Activated naive CD8-positive, alpha-beta T cell (primary cell): ENCODE measurements around the gene KLHL18.

Experiments
- H3K27ac Mint-ChIP-seq: one replicate; pipeline ENCODE4 v1.8.0; 2021; ENCODE audit warnings: mixed read lengths
- H3K27me3 Mint-ChIP-seq: one replicate; pipeline ENCODE4 v1.8.0; 2021; ENCODE audit warnings: mixed read lengths
- H3K36me3 Mint-ChIP-seq: one replicate; pipeline ENCODE4 v1.8.0; 2021; ENCODE audit warnings: mixed read lengths
- H3K4me1 Mint-ChIP-seq: one replicate; pipeline ENCODE4 v1.8.0; 2021; ENCODE audit warnings: low read depth, mixed read lengths
- H3K4me3 Mint-ChIP-seq: one replicate; pipeline ENCODE4 v1.8.0; 2021; ENCODE audit warnings: mild to moderate bottlenecking, mixed read lengths
- H3K9me3 Mint-ChIP-seq: one replicate; pipeline ENCODE4 v1.8.0; 2021; ENCODE audit warnings: low read depth, mixed read lengths

The KLHL18 gene

DNA sequence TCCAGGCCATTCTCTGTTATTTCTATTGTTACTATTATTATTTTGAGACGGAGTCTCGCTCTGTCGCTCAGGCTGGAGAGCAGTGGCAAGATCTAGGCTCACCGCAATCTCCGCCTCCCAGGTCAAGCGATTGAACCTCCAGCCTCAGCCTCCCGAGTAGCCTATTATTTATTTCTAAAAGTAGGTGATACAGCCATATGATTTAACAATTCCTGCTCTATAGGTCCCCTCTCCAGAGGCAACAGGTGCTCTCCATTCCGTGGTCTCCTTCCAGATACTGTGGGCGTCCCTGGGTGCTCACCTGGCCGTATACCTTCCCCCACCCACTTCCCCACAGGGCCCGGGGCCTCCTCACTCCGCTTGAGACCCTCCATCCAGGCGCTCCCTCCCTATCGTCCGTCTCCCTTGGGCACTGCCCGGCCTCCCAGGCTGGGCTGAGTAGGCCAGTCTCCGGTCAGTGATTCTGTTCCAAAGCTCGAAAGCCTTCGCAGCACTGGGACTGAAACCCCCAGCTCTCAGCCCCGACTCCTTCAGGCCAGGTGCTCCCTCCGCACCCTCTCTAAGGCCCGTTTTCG is 97.4 kb downstream of the KLHL18 start:
- H3K36me3 Mint-ChIP-seq: peaks cover 7% of the 10 kb centered on the region
- peak overlapping the region; percentile 100 for H3K4me3 Mint-ChIP-seq
- no peaks in the 10 kb centered on the region for H3K27me3 Mint-ChIP-seq
- H3K4me1 Mint-ChIP-seq: peaks cover 43% of the 10 kb centered on the region
- H3K27ac Mint-ChIP-seq: peak overlapping the region; percentile 100
- no peaks in the 10 kb centered on the region for H3K9me3 Mint-ChIP-seq

DNA sequence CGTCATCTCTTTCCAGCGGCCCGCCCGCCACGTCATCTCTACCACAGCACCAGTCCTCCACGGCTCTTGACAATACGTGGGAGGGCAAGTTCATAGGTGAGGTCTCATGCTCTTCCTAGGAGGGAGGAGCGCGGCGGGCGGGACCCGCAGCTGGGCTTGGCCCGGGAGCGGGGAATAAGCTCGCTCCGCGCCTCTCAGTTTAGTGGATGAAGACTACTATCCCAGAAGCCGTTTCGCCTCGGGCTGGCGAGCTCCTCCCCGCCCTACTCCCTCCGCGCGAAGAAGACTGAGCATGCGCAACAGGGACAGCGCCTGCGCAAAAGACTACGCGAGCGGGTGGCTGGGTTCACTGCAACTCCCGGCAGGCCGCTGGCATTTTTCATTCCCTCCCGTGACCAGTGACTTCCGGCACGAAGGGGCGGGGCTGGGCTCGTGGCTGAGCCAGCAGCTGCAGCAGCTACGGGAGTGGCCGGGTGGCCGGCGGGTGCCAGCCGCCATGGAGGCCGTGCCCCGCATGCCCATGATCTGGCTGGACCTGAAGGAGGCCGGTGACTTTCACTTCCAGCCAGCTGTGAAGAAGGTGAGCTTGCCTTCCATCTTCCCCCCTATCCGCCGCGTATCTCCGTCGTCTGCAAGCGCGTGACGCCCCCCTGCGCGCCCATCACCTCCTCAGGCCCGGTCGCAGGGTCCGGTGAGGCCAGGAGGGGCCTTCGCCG is 98.0 kb downstream of the KLHL18 start, which contains the start of gene PTPN23:
TSS of gene PTPN23 (plus strand) at position 421 of the 716 bp plus-strand sequence. CDS start at position 497, 76 bp downstream.
- no peaks in the 10 kb centered on the region for H3K27me3 Mint-ChIP-seq
- peak within 1 kb of the TSS; percentile 100 for H3K27ac Mint-ChIP-seq
- no peaks in the 10 kb centered on the region for H3K9me3 Mint-ChIP-seq
- H3K4me3 Mint-ChIP-seq: peak within 1 kb of the TSS; percentile 100
- peaks cover 46% of the 10 kb centered on the region for H3K4me1 Mint-ChIP-seq
- peaks cover 7% of the 10 kb centered on the region for H3K36me3 Mint-ChIP-seq

DNA sequence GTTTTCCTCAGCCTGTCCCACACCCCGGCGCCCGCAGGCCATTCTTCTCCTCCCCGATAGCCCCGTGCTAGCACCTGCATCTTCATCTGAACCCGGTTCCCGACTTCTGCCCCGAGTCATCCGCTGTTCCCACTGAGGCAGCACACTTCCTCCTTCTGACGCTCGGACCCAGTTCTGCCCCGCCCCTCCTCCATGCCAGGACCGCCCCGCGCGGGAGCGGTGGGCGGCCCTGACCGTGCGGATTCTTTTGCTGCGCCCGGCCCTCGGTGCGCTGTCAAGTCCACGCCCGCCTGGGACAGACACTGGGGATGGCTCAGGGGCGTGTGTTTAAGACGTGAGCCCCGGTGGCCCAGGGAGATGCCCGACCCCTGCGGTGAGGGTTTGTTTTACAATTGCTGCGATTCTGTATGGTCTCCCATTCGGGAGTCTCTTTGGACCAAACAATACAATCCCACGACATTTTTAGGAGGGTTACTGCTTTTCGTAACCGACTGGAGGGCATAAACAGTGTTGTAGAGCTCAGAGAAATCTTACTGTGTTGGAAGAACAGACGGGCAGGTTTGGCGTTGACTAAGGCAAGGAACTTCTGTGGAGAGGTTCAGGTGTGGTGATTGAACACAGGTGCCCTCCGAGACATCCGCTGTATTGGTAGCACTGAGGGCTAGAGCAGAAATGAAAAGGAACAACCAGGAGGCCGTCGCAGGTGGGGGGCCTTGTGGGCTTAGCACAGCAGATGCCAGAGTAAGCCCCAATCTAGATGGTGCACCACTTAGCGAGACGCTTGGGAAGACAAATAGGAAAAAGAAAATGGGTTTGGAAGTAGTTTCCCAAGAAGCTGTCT is 98.8 kb downstream of the KLHL18 start:
- peaks cover 52% of the 10 kb centered on the region for H3K4me1 Mint-ChIP-seq
- no peaks in the 10 kb centered on the region for H3K27me3 Mint-ChIP-seq
- peaks cover 7% of the 10 kb centered on the region for H3K36me3 Mint-ChIP-seq
- peak overlapping the region; percentile 100 for H3K4me3 Mint-ChIP-seq
- peak overlapping the region; percentile 100 for H3K27ac Mint-ChIP-seq
- no peaks in the 10 kb centered on the region for H3K9me3 Mint-ChIP-seq

DNA sequence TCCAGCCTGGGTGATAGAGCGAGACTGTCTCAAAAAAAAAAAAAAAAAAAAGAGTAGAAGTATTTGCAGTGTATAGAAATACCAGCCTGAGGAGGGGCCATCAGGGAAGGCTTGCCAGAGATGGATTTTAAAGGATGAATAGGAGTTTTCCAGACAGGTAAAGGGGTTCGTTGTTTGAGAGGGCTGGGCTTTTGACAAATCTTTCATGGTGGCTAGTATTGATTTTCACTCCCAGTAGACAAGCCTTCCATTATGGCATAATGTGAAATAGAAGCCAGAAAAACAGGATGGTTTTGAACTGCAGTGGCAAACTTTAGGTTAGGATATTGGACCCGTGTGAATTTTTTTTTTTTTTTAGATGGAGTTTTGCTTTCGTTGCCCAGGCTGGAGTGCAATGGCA is 101.7 kb downstream of the KLHL18 start:
- H3K4me3 Mint-ChIP-seq: no peak overlapping the region
- H3K27me3 Mint-ChIP-seq: no peaks in the 10 kb centered on the region
- peaks cover 52% of the 10 kb centered on the region for H3K4me1 Mint-ChIP-seq
- no peaks in the 10 kb centered on the region for H3K9me3 Mint-ChIP-seq
- peaks cover 7% of the 10 kb centered on the region for H3K36me3 Mint-ChIP-seq
- no peak overlapping the region for H3K27ac Mint-ChIP-seq

DNA sequence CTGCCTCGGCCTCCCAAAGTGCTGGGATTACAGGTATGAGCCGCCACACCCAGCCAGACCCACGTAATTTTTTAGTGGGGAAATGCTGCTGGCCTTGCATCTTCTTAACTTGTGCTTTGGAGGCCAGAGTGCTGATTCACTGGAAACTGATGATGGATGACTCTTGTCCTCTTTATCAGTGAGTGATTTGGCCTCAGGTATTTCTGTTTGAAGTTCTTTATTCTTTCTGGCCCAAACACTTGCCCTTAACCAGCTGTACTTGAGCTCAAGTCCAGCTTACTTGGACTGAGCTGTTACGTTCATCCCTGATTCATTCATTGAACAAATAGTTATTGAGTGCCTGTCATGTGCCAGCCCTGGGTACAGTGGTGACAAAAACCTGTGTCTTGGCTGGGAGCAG is 102.3 kb downstream of the KLHL18 start:
- no peak overlapping the region for H3K4me3 Mint-ChIP-seq
- H3K27me3 Mint-ChIP-seq: no peaks in the 10 kb centered on the region
- peaks cover 46% of the 10 kb centered on the region for H3K4me1 Mint-ChIP-seq
- H3K9me3 Mint-ChIP-seq: no peaks in the 10 kb centered on the region
- H3K36me3 Mint-ChIP-seq: peaks cover 7% of the 10 kb centered on the region
- no peak overlapping the region for H3K27ac Mint-ChIP-seq

DNA sequence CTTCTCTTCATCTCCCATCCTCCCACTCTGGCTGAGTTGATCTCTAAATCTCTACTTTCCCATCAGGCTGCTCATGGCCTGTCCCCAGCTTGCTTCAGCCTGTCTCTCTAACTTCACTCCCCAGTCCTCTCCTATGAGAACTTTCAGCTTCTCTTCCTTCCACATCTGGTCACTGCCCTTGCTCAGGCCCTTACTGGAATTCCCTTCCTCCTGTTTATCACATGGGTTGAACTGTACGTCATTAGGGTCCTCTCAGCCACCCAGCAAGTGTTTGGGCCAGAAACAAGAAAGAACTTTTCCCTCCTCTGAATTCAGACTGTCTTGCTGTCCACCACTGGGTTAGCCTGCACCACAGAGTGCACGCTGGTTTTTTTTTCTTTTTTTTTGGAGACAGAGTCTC is 103.1 kb downstream of the KLHL18 start:
- H3K36me3 Mint-ChIP-seq: peaks cover 5% of the 10 kb centered on the region
- peak overlapping the region; percentile 13 for H3K27ac Mint-ChIP-seq
- peaks cover 41% of the 10 kb centered on the region for H3K4me1 Mint-ChIP-seq
- H3K9me3 Mint-ChIP-seq: no peaks in the 10 kb centered on the region
- no peak overlapping the region for H3K4me3 Mint-ChIP-seq
- H3K27me3 Mint-ChIP-seq: no peaks in the 10 kb centered on the region

DNA sequence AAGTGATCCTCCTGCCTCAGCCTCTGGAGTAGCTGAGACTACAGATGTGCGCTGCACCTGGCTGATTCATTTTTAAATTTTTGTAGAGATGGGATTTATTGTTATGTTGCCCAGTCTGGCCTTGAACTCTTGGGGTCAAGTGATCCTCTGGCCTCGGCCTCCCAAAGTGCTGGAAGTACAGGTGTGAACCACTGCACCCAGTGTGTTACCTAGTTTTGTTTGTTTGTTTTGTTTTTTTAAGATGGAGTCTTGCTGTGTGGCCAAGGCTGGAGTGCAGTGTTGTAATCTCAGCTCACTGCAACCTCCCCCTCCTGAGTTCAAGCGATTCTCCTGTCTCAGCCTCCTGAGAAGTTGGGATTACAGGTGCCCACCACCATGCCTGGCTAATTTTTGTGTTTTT is 110.2 kb downstream of the KLHL18 start:
- Mint-ChIP-seq H3K4me3 (no peak overlapping the region), H3K27me3 (no peaks in the 10 kb centered on the region), H3K36me3 (no peaks in the 10 kb centered on the region), H3K9me3 (no peaks in the 10 kb centered on the region), H3K4me1 (peaks cover 40% of the 10 kb centered on the region), H3K27ac (no peak overlapping the region)

DNA sequence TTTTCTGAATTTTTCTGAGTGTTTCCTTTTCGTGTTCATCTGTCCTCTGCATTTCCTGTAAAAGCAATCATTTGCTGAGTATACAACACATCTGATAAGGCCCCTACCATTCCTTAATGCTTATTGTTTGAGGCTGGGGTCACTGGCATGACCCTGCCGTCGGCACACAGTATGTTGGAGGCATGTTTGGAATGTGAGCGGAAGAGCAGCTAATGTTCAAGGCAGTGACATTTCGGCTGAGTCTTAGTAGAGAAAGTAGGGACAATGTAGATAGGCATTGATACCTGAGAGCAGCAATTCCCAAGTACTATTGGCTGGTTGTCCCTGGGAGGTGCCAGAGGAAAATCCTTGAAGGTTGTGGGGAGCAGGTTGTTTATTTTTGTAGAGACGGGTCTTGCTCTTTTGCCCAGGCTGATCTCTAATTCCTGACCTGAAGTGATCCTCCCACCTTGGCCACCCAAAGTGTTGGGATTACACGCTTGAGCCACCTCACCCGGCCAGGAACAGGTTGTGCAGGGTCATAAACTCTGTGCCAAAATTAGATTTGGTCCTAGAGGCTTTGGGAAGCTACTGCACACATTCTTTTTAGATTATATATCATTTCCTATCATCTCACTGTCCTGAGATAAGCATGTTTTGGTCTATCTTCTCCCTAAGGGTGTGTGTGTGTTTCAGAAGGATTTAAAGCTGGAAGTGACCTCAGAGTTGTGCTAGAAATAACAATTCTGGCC is 111.6 kb downstream of the KLHL18 start:
- Mint-ChIP-seq H3K4me1 (peaks cover 37% of the 10 kb centered on the region), H3K4me3 (no peak overlapping the region), H3K27me3 (no peaks in the 10 kb centered on the region), H3K9me3 (no peaks in the 10 kb centered on the region), H3K36me3 (no peaks in the 10 kb centered on the region), H3K27ac (peak overlapping the region; percentile 75)

DNA sequence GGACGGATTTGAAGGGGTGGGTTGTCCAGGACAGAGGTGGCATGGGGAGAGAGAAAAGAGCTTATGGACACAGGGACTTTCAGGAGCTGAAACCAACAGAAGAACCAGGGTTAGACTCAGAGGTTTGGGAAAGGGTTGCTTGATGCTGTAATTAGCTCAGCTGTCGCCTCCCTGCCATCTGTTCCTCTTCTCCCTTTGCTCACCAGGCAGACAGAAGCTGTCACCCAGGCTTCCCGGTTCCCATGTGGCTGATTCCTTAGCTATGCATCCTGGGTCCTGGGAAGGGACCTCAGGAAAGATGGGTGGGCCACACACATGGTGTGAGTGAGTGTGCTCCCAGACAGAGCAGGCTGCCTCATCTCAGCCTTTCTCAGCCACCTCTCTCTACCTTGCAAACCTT is 112.1 kb downstream of the KLHL18 start:
- Mint-ChIP-seq H3K4me3 (no peak overlapping the region), H3K27me3 (no peaks in the 10 kb centered on the region), H3K36me3 (no peaks in the 10 kb centered on the region), H3K9me3 (no peaks in the 10 kb centered on the region), H3K27ac (peak overlapping the region; percentile 75), H3K4me1 (peaks cover 38% of the 10 kb centered on the region)
